Activated gamma-delta T cell treated with anti-CD3 and anti-CD28 coated beads, Interleukin-2, amount 50 U/mL, for 16 hours (primary cell): ENCODE data around the gene SPSB2.

Experiments
- DNase-seq: peaks from one replicate; pipeline ENCODE4 v3.0.0-alpha.2; 2020; ENCODE audit warnings: low read depth

The SPSB2 gene

GRCh38 chr12:6851153-6851920, 21.8 kb downstream of the SPSB2 start, which contains the start of gene CDCA3:
CDCA3 (minus strand) TSS chr12:6851286; CDS start chr12:6850952, 334 bp downstream.
- peak; percentile 89 for DNase-seq

DNA sequence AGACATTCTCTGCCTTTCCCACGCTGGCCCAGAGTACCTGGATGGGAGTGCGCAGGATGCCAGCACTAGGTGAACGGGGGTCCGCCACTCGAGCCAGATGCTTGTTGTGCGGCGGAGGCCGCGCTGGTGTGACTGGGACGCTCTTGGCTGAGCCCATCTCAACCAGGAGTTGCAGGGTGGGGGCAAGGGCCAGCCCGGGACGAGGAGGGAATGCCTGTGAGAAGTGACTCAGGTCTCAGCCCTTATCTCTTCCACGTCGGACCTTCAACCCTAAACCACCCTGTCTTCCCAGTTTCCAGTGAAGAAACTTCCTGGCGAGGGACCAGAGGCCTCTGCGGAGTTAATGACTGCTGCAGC, 22.3 kb downstream of the SPSB2 start:
- DNase-seq, result no peak

DNA sequence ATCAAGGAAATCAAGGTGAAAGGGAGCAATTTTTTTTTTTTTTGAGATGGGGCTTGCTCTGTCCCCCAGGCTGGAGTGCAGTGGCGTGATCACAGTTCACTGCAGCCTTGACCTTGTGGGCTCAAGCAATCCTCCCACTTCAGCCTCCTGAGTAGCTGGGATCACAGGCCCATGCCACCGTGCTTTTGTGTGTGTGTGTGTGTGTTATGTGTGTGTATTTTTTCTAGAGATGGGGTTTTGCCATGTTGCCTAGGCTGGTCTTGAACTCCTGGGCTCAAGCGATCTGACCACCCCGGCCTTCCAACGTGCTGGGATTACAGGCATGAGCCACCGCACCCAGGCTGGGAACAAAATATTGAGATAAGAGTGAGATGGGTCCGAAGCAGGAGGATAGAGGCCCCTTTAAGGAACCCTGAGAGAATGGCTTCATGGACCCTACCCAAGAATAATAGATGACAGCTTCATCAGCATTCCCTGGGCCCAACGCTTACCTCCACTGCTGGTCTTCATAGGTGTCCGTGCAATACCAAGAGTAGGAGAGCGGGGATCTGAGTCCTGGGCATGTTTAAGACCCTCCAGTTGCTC, 23.0 kb downstream of the SPSB2 start:
- no peak for DNase-seq

- DNase-seq, result no peak
Observed at GRCh38 chr12:6849427-6849826, 23.7 kb downstream of the SPSB2 start.

DNA sequence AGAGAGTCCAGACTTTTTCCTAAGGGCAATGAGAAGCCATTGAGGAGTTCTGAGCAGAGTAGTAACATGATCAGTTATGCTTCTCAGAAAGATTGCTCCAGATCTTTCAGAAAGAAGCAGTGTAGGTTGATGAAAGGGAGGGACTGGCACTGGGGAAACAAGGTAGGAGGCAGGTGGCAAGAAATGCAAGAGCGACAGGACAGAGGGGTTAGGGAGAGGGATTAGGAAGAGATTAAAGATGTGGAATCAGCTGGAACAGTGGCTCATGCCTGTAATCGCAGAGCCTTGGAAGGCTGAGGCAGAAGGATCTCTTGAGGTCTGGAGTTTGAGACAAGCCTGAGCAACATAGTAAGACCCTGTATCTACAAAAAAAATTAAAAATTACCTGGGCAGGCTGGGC, 25.4 kb downstream of the SPSB2 start:
- DNase-seq, result no peak

GRCh38 chr12:6846316-6846869, 26.7 kb downstream of the SPSB2 start:
- no peak for DNase-seq

DNA sequence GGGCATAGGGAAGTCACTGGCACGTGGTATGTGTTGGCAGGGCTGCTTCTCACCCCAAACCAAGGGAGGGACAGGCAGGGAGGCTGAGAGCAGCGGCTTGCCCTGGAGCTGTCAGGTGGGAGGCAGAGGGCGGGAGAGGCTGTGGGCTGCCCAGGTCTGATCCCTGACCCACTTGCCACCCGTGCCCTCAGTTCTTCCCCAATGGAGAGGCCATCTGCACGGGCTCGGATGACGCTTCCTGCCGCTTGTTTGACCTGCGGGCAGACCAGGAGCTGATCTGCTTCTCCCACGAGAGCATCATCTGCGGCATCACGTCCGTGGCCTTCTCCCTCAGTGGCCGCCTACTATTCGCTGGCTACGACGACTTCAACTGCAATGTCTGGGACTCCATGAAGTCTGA, 27.7 kb downstream of the SPSB2 start:
- DNase-seq, result no peak

GRCh38 chr12:6843118-6843902, 29.8 kb downstream of the SPSB2 start:
- no peak for DNase-seq

GRCh38 chr12:6842075-6842474, 31.0 kb downstream of the SPSB2 start:
- DNase-seq, result no peak

DNA sequence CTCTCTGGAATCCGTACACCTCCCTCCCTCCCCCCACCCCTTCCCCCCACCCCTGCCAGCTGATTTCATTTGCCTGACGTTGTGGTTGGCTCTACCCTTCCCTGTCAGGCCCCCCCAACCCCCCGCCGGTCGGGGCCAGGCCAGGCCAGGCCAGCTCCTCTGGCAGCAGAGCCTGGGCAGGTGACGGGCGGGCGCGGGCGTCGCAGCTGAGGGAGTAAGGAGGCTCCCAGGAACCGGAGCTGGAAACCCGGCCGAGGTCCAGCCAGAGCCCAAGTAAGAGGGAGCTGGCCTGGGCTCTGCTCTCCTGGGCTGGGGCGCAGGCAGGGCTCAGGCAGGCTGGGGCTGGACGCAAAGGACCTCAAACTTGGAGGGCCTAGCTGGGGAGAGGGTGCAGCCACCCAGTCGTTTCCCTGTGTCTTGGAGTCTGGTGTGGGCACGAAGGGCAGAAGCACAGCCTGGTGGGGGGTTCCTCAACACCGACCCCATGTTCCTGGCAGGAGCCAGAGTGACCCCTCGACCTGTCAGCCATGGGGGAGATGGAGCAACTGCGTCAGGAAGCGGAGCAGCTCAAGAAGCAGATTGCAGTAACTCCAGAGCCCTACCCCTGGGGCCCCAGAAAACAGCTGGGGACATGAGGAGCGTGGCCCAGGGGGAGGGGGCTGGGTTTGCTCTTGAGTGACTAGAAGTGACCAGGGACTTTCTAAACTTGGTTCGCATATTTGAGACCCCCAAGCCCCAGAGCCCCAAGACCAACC, 32.2 kb downstream of the SPSB2 start, which contains the start of gene GNB3:
TSS of gene GNB3 (plus strand) at position 165 of the 755 bp plus-strand sequence. CDS start at position 528, 363 bp downstream.
- no peak for DNase-seq

- no peak for DNase-seq
Observed at GRCh38 chr12:6840330-6840729, 32.8 kb downstream of the SPSB2 start.

- no peak for DNase-seq
Observed at GRCh38 chr12:6839482-6840201, 33.5 kb downstream of the SPSB2 start.

DNA sequence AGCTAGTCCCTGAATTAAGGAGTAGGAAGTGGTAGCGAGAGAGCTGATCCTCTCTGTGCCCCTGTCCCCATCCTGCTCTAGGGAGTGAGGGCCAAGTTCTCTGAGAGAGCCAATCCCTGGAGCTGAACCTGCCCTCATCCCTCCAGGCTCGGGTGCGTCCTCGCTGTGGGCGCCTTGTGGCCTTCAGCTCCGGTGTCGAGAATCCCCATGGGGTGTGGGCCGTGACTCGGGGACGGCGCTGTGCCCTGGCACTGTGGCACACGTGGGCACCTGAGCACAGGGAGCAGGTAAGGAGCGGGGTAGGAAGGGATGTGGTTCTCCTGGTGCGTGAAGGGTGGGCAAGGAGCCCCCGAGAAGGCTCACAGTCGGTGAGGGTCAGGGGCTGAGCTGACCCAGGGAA, 34.2 kb downstream of the SPSB2 start:
- no peak for DNase-seq

DNA sequence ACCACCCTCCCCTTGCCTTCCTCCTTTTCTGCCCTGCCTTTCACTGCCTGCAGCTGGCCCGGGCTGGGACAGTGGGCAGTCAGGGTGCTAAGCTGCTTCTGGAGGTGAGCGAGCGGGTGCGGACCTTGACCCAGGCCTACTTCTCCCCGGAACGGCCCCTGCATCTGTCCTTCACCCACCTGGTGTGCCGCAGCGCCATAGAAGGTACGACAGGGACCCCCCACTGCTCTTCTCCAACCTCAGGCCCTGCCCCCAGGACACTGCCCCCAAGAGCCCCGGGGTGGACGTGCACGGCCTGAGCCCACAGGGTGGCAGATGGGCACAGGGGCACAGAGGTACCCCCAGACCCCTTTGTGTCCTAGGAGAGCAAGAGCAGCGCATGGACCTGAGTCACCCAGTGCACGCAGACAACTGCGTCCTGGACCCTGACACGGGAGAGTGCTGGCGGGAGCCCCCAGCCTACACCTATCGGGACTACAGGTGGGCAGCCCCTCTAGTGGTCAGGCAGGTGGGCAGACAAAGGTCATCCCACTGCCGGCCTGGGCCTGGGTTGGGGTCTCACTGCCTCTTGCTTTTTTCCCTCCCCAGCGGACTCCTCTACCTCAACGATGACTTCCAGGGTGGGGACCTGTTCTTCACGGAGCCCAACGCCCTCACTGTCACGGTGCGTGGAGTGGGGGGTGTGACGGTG, 35.6 kb downstream of the SPSB2 start:
- no peak for DNase-seq

DNA sequence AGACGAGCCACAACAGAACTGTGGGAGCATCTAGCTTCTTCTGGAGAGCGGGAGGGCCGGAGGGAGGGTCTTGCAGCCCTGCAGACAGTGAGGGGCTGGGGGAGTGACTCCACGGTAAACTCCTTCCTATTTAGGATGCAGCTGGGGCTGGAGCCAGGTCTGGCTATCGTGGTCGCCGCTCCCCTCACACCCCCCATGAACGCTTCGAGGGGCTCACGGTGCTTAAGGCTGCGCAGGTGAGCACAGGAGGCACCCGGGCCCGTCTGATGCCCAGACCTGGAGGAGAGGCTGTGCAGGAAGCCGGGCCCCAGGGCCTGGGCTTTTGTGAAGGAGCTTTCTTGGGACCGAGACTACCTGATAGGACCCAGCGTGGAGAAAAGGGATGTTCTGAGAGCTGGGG, 36.3 kb downstream of the SPSB2 start:
- DNase-seq, result no peak

DNA sequence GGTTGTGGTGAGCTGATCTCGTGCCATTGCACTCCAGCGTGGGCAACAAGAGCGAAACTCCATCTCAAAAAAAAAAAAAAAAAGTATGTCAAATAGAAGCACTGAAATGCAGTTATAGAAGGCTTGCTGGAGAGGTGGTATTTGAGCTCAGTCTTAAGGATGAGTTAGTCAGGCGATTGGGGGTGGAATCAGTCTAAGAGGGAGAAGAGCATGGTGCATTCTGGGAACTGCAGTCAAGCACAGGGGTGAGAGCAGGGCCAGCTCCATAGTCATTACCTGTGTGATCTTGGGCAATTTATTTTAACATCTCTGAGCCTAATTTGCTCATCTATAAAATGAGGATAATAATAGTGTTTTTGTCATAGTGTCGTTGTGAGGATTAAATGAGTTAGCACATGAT, 38.2 kb downstream of the SPSB2 start:
- DNase-seq, result no peak

GRCh38 chr12:6834254-6834653, 38.8 kb downstream of the SPSB2 start:
- no peak for DNase-seq

DNA sequence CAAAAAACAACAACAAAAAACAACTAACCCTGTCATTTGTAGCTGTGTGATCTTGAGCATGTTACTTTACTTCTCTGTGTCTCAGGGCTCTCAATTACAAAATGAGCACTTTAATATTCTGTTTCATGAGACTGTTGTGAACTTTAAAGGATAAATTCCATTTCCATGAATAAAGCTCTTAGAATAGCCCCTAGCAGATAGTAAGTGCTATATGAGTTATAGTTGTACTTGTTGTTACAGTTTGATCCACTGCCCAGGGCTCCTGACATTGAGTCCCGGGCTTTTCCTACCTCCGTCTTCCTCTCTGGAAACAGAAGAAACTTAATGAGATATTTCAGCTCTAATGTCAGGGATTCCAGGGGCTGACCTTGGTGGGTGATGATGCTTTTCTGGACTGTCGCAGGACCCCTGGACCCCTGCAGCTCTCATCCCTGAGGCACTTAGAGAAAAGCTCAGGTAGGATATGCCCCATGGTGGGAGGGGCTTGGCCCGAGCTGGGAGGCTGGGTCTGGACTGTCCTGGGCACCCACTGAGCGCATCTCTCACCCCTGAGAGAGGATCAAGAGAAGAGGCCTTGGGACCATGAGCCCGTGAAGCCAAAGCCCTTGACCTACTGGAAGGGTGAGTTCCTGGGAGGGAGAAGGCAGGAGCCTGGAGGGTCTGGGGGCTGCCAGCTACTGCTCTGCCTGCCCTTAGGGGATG, 39.8 kb downstream of the SPSB2 start:
- DNase-seq, result no peak

GRCh38 chr12:6832125-6832524, 41.0 kb downstream of the SPSB2 start:
- DNase-seq, result no peak

- no peak for DNase-seq
Observed at GRCh38 chr12:6831450-6831995, 41.6 kb downstream of the SPSB2 start.
